DMS153 treated with DMSO at 0.1 percent for 48 hours (cell line): ENCODE results near the gene NPAS3.

Experiments
- DNase-seq: peaks from one replicate; lab custom pipeline; 2025; ENCODE audit not compliant: unreplicated experiment; lab: John Stamatoyannopoulos, UW

NPAS3 gene

DNA sequence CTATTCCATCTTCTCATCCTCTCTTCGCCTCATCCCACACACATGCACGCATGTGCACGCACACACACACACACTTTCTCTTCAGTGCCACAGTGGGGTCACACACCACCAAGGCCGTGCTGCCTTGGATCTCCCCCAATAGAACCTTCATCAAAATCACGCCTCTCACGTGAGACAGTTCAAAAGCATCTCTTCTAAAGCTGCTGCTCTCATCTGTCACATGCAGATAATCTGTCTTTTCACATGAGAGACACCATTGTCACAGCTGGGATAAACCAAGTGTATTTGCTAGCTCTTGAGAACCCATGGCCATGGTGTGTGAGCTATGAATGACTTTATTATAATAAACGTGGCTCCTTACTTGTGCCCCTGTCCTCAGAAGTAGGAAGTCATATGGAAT lies 793.5 kb downstream of the NPAS3 start:
- DNase-seq: no peak

DNA sequence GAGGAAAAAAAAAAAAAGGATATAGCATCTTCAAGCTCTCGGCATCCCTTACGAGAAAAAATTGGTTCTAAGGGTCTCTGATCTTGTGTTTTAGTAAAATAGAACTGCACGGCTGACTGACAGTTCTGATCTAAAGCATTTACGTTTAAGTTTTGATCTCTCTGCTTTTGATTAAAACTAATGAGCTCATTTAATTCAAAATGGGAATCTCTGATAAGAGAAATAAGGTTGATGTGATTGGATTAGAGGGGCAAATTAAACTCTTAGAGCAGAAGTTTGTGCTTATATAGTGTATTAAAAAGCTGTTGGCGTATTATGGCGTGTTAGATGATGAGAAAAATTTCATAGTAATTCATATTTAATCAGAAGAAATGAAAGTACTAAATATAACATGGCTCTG lies 794.6 kb downstream of the NPAS3 start:
- DNase-seq: no peak

DNA sequence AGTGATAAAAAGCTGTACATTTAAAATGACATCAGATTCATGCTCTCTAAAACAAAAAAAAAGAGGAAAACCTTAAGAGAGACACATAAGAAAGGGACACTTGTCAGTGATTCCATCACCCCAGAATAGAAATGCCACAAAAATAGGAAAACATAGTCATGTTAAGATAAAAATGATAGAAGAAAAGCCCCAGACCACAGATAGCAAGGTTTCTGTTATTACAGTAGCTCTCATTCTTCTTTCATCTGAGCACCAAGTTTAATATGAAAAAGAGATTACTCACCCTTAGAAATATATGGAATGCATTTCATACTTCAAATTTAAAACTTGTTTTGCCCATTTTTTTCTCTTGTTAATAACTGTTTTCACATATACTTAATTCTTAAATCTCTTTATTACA lies 795.0 kb downstream of the NPAS3 start:
- no peak for DNase-seq

DNA sequence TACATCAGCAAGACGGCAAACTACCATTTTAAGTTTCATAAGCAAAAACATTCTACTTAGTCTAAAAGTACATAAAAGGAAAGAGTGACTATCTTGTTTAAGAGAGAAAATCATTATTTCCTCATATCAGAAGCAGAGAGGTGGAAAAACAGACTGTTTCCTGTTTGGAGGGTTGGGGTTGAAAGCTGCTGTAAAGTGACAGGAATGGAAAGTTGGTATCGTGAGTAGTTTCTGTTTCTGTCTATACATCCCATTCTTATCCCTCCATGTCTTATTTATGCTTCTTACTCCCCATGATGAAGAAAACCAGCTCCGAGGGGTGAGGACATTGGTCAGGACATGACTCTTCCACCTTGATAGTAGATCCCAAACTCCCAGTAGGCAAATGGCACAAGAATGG lies 795.7 kb downstream of the NPAS3 start:
- DNase-seq: no peak

DNA sequence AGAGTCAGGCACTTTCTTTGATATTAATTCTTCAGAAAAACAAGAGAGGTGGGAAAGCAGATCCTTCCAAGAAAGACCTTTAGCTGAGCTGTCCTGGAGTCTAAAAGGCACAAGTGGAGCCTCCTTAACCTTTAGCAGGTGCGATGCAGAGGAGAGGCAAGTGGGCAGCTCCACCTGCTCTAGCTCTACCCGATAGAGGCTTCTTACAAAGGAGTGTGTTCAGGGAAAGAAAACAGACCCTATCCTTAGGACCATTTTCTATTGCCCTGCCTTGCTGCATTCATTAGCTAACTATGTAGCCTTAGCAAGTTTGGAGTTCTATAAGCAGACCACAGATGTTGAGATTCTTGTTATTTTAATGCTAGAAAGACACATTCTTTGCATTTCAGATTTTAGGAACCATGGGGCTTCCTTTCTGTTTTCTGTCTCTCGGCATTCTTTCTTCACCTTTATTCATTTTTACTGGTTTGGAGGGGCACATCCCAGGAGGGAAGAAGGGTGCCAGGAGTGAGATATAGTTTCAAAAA lies 797.7 kb downstream of the NPAS3 start:
- no peak for DNase-seq

DNA sequence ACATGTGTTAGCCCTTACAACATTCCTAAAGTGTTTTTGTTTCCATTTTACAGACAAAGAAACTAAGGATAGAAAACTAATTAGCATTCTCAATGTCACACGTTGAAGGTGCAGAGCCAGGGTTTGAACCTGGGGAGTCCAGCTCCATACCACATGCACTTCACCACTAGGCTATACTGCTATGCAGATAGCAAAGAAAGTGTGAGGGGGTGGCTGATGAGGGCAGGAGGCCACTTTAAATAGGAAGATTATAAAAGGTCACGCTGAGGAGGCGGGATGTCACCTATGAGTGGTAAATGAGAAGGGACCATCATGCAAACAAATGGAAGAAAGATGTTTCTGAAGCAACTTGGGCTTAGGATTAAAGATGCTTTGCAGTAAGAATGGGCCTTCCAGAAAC lies 798.3 kb downstream of the NPAS3 start:
- no peak for DNase-seq

DNA sequence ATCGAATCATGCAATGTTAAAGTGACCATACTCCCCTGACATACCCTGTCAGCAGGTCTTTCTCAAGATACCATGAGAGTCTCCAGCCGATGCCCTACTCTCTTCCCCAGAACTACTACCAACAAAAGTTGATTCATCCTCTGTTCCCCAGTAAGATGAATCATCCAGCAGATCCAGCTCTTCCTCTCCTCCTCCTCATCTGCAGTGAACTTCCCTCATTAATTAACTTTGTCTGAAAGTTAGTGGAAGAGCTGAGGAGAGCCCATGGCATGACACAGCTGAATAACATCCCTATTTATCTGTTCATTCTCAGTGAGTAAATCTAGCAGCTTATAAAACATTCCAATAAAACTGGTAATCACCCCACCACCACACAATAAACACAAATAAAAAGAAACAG lies 798.8 kb downstream of the NPAS3 start:
- DNase-seq: no peak

DNA sequence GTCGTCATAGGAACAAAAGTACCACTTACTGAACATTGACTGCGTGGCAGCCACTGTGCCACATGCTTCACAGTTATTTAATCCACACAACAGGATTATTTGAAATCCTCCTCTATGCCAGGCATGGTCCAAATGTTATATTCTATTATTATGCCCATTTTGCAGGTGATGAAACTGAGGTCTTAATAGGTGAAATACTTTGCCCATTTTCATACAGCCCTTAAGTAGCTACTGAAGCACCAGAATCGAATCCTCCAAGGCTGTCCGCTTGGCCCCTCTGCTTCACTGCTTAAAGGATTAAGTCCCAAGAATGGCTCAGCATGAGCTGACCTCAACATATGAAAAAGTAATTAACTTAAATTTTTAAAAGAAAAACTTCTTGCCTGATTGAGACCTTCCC lies 799.4 kb downstream of the NPAS3 start:
- no peak for DNase-seq

DNA sequence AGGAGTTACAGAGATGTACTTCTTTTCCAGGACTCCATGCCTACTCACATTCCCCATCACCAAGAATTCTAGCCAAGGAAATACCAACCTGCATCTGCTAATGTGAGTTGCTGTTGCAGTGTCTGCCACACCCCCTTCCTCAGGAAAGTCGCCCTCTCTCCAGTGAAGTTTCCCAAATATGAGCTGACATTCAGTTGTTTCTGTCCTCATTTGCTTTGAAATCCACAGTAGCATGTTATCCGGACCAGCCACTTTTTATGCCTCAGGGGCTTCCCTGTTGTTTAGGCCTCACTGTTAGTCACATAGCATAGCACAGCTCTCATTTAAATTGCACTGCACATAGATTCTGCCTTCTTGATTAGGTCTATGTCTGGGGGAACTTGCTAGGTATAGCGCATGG lies 799.8 kb downstream of the NPAS3 start:
- no peak for DNase-seq

DNA sequence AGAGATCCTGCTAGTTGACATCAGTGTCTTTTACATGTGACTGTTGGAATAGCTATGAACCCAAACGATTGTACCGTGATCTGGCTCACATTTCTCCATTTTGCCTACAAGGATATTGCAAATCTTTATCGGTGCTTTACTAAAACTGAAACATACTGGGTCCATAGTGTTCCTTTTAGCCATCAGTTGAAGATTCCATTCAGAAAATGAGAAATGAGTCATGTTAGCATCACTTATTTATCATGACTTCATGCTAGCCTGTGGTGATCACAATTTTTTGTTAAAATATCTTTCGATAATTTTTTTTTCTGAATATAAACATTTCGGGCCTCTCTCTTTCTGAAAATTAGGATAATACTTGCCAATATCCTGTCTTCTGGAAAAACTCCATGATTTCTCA lies 801.9 kb downstream of the NPAS3 start:
- no peak for DNase-seq

DNA sequence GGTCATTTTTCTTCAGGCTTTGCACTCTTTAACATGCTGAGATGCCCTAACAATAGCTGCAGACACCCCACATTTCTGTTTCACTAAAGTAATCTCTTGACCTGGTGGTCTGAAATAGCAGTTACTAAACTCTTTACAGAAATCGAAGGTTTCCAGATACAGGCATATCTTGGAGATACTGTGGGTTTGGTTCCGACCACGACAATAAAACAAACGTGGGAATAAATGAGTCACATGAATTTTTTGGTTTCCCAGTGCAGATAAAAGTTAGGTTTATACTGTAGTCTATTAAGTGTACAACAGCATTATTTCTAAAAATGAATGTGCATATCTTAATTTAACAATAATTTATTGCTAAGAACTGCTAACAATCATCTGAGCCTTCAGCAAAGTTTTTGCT lies 803.5 kb downstream of the NPAS3 start:
- DNase-seq: no peak

DNA sequence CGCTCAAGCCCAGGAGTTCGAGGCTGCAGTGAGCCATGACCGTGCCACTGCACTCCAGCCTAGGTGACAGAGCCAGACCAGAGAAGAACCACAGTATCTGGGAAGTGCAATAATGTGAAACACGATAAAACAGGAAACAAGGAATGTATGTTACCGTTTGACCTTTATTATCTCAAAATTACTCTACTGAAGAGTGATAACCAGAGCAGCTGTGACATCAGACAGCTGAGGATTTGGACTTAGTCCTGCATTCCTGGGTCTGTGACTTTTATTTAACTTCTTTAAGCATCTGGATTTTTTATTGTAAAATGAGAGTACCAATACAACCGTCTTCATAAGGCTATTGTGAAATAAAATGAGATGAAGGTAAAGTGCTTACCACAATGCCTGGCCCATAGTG lies 806.5 kb downstream of the NPAS3 start:
- DNase-seq: no peak

DNA sequence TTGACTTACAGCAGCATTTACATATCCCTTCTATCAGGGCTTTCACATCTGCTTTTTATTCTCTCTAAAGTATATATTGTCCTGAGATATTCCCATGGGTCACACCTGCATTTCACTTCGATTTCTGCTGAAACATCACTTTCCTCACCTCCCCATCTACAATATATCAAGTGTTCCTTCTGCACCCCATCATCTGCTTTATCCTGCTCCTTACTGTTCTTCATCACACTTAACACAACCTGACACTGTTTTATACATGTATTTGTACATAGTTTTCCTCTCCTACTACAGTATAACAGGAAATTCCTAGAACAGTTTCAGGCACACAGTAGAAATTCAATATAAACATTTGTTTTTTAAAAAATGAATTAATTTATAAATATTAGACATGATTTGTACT lies 809.1 kb downstream of the NPAS3 start:
- DNase-seq: no peak

DNA sequence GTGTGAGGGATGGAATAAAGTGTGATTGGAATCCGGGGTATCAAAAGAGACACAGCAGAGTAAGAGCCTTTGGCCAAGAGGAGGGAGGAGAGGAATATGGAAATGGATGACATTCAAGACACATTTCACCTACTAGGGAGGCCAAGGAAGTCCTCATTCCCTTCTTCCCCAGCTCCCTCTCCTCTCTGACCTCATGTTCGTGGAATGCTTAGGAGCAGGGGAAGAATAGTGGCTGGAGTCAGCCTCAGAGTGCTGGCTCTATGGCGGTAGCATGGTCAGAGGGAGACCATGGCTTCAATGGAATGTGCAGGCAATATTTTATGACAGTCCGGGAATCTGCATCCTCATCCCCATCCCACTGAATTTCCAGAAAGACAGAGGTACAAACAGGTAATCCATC lies 815.6 kb downstream of the NPAS3 start:
- no peak for DNase-seq

DNA sequence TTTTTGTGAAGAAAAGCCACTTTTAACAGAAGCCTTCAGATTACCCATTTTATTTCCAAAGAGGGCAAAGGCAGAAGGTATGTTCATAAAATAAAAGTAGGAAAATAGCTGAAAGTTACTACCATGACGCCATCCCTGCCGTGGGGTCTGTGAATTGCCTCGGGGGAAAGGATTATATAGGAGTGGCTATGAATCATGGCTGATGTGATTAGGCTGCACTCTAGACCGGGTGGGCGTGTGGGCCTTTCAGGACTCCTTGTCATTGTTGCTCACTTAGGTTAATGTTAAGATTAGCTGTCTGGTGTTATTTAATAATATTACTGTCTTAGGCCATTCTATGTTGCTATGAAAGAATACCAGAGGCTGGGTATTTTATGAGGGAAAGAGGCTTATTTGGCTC lies 816.7 kb downstream of the NPAS3 start:
- DNase-seq: no peak

DNA sequence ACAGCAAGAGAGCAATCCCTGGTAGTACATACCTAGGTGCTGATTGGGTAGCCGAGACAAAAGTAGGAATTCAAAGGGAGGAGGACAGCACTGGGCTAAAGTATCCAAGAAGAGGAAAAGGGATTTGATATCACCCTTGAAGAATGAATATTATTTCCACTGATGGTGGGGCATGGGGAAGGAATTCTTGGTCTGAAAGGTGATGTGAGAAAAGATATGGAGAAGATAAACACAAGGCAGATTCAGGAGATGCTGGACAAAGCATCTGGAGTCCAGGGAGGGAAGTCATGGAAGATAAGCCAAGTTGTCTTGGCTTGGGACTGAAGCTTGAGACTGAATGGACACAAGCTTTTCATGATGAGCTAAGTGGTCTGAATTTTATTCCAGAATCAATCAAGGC lies 818.2 kb downstream of the NPAS3 start:
- no peak for DNase-seq

DNA sequence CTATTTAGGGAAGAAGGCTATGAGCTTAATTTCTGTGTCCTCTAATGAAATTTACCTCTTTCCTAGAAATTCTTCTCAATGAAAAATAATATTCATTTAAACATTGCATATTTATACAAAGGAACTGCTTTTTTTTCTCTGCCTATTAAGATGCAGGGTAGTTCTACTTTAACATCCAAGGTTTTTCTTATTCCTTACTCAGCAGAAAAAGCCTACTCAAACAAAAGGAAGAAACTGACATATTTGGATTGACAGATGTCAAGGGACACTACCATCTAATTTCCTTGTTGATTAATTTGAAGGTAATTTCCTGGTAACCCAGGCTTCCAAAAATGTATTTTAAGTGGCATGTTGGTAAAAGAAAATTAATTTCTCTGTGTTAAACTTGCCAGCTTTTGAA lies 819.9 kb downstream of the NPAS3 start:
- DNase-seq: no peak

DNA sequence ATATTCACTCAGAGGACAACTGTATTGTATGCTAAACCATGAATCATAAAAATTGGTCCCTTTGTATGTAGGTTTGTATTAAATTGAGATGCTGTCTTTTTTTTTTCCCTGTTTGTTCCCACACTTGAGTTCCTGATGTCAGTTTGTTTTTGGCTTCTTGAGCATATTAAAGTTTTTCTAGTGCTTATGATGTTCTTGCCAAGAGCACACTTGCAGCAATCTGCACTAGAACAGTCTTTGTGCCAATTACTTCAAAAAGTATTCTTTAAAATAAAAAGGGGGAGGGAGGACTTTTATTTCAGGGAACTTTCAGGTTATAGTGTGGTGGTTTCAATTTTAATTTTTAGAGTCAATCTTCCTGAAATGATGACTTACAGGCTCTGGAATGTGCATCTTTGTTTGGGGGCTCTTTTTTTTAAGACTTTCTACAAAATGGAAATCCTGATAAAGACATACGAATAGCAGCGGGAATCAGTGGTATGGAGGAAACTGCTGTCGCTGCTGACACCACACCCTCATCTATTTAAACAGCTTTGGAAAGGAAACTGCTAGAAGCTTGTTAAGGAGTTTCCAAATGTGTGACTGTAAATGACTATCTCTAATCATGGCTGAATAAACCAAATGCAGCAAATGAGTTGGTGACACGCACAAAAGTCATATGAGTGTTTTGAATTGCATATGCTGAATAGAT lies 823.6 kb downstream of the NPAS3 start:
- DNase-seq: no peak

DNA sequence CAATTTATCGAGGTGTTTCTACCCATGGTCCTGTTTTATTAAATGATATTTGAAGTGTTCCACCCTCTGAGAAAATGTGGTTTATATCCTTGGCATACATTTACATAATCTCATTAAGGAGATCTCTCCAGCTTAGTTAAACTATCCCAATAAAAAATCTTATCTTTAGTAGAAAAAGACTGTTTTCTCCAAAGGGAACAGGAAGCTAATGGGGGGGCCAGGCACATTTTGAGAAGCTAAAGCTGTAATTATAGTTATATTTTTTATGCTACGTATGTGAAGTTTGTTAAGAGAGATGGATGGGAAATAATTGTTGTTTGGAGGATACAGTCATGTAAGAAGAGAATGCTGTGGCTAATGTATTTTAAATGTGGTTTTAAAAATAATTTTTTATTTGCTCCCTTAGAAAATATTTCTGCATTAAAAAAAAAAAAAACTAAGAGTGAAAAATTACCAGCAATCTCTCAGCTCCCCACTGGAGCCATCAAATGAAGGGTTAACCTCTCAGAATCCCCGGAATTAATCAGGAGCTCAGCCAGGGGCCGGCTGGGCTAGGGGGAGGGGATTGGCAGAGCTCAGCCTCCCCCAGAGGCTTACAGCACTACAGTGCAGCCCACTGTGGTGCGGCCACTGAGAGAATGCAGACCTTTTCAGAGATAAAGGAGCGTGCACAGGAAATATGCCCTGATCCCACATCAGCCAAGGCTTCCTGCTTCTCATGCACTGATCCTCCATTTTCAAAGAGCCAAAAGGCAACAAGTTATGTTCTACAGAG lies 826.4 kb downstream of the NPAS3 start:
- no peak for DNase-seq

DNA sequence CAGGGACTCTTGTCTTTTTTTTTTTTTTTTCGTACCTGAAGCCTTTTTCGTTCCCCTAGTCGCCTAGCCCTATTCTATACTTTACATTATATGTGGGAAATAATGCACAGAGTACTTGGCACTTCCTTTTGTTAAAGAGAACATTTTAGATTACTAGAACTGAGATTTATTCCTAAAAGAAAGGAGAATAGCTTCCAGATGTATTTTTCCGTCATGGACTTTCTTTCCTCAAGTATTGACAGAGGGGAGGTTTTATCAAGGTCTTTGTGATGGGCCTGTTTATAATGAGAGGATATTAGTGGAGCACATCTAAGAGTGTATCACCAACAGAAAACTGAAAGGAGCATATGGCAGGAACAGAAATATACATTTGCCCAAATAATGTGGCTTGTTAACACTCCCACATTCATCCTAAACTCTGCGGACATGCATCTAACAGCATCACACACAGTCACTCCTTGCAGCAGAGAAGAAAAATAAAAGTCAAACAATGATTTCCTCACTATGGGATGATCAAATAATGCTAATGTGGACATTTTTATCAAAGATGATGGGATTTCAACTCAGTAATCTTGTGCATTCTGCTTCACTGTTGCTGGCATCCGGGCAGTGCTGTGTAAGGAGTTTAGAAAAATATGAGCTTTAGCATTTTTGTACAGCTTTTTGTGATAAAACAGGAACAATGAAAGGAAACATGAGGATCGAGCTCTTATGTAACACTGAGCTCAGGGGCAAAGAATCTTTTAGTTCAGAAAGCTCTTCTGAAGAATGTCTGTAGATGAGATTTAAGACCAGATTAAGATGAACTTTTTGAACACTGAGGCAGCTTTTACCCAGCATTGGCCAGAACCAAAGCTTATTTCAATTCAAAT lies 829.1 kb downstream of the NPAS3 start:
- no peak for DNase-seq

DNA sequence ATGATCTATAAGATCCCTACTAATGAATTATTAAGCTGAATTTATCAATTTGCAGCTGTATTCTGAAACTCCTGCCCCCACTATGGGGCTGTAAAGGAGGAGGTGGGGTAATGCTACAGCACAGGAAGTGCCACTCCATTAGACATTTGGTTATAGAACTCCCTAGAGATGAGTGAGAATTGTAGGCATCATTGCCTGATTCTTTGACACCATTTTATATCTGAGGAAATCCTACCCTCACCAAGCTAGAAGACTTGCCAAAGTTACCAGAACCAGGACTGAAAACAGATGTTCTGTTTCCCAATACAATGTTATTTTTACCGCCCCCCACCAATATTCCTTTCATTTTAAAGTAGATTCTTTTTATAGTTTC lies 829.8 kb downstream of the NPAS3 start:
- DNase-seq: no peak
